Stimulated activated CD8-positive, alpha-beta memory T cell treated with anti-CD3 and anti-CD28 coated beads, Interleukin-12 subunit alpha, Interleukin-12 subunit beta, amount 100 ng/mL, for 1 hour (primary cell): ENCODE measurements around the gene CTDSP2.

Experiments
- DNase-seq: peaks from one replicate; pipeline ENCODE4 v3.0.0-alpha.2; 2020; ENCODE audit warnings: low read depth

Gene CTDSP2

GRCh38 chr12:57816001-57816854 lies 30.3 kb downstream of the CTDSP2 start:
- no peak for DNase-seq

- DNase-seq: no peak
Measured at GRCh38 chr12:57815177-57816000, 31.1 kb downstream of the CTDSP2 start.

GRCh38 chr12:57813971-57814772 lies 32.4 kb downstream of the CTDSP2 start:
- no peak for DNase-seq

GRCh38 chr12:57813111-57813970 lies 33.2 kb downstream of the CTDSP2 start:
- no peak for DNase-seq

- DNase-seq: no peak
Measured at GRCh38 chr12:57811028-57811755, 35.3 kb downstream of the CTDSP2 start.

- no peak for DNase-seq
Measured at GRCh38 chr12:57810450-57810849, 36.1 kb downstream of the CTDSP2 start.

- no peak for DNase-seq
Measured at GRCh38 chr12:57809425-57809824, 37.1 kb downstream of the CTDSP2 start.

- DNase-seq: no peak
Measured at GRCh38 chr12:57808351-57808750, 38.2 kb downstream of the CTDSP2 start.

GRCh38 chr12:57807285-57807684 lies 39.2 kb downstream of the CTDSP2 start:
- DNase-seq: no peak

- DNase-seq: no peak
Measured at GRCh38 chr12:57806677-57807076, 39.9 kb downstream of the CTDSP2 start.

GRCh38 chr12:57803319-57803893 lies 43.1 kb downstream of the CTDSP2 start:
- no peak for DNase-seq

- no peak for DNase-seq
Measured at GRCh38 chr12:57802607-57803006, 43.9 kb downstream of the CTDSP2 start.

GRCh38 chr12:57800965-57801364 lies 45.6 kb downstream of the CTDSP2 start:
- DNase-seq: no peak

GRCh38 chr12:57797933-57798332 lies 48.6 kb downstream of the CTDSP2 start:
- DNase-seq: no peak

GRCh38 chr12:57796996-57797395 lies 49.5 kb downstream of the CTDSP2 start:
- DNase-seq: no peak

GRCh38 chr12:57795354-57795753 lies 51.2 kb downstream of the CTDSP2 start:
- DNase-seq: no peak

GRCh38 chr12:57793920-57794319 lies 52.6 kb downstream of the CTDSP2 start:
- DNase-seq: no peak

- DNase-seq: no peak
Measured at GRCh38 chr12:57783861-57784260, 62.7 kb downstream of the CTDSP2 start.

- DNase-seq: no peak
Measured at GRCh38 chr12:57783466-57783801, 63.1 kb downstream of the CTDSP2 start.
